Measurements from ENCODE around the gene TMCC1. TPM values are rescaled to one million over a fixed set of nuclear protein-coding genes. Genes with fewer than 3 reads are reported as not detected.

The TMCC1 gene
- total RNA-seq, 1 donor from 2014 or later, result 28.0 TPM

- Histone ChIP-seq H3K36me3 (ENCODE audit: control insufficient read depth, insufficient read depth, low read length) (no peaks in the 10 kb centered on the region), H3K4me3 (ENCODE audit: low read depth, low read length) (no peak overlapping the region), H3K27me3 (ENCODE audit: control insufficient read depth, insufficient read depth, low read length) (no peaks in the 10 kb centered on the region)
- no peak for TF ChIP-seq CTCF (IDR thresholded peaks at IDR 0.05; ENCODE audit: insufficient read depth, low read length, poor library complexity, severe bottlenecking)
- no peak for DNase-seq (ENCODE audit: low read depth)
Measured at GRCh38 chr3:129624347-129625071, 269.0 kb downstream of the TMCC1 start.

GRCh38 chr3:129623447-129624118 is 269.9 kb downstream of the TMCC1 start:
- DNase-seq (ENCODE audit: low read depth), result no peak
- no peak for TF ChIP-seq CTCF (IDR thresholded peaks at IDR 0.05; ENCODE audit: insufficient read depth, low read length, poor library complexity, severe bottlenecking)
- no peak overlapping the region for H3K4me3 ChIP-seq (ENCODE audit: low read depth, low read length)
- H3K27me3 ChIP-seq (ENCODE audit: control insufficient read depth, insufficient read depth, low read length), result no peaks in the 10 kb centered on the region
- H3K36me3 ChIP-seq (ENCODE audit: control insufficient read depth, insufficient read depth, low read length), result no peaks in the 10 kb centered on the region

GRCh38 chr3:129622933-129623332 is 270.6 kb downstream of the TMCC1 start:
- H3K36me3 ChIP-seq (ENCODE audit: control insufficient read depth, insufficient read depth, low read length), result no peaks in the 10 kb centered on the region
- TF ChIP-seq CTCF (IDR thresholded peaks at IDR 0.05; ENCODE audit: insufficient read depth, low read length, poor library complexity, severe bottlenecking), result no peak
- no peak for DNase-seq (ENCODE audit: low read depth)

GRCh38 chr3:129622226-129622874 is 271.2 kb downstream of the TMCC1 start:
- no peak for DNase-seq (ENCODE audit: low read depth)
- no peaks in the 10 kb centered on the region for H3K36me3 ChIP-seq (ENCODE audit: control insufficient read depth, insufficient read depth, low read length)

More at GRCh38 chr3:129622933-129623332, 270.6 kb downstream of the TMCC1 start:
- no peaks in the 10 kb centered on the region for H3K27me3 ChIP-seq (ENCODE audit: control insufficient read depth, insufficient read depth, low read length)
- no peak overlapping the region for H3K4me3 ChIP-seq (ENCODE audit: low read depth, low read length)

GRCh38 chr3:129621626-129622225 is 271.8 kb downstream of the TMCC1 start:
- TF ChIP-seq CTCF (IDR thresholded peaks at IDR 0.05; ENCODE audit: insufficient read depth, low read length, poor library complexity, severe bottlenecking), result no peak
- Histone ChIP-seq H3K36me3 (ENCODE audit: control insufficient read depth, insufficient read depth, low read length) (no peaks in the 10 kb centered on the region), H3K27me3 (ENCODE audit: control insufficient read depth, insufficient read depth, low read length) (no peaks in the 10 kb centered on the region), H3K4me3 (ENCODE audit: low read depth, low read length) (no peak overlapping the region)
- no peak for DNase-seq (ENCODE audit: low read depth)

More at GRCh38 chr3:129622226-129622874, 271.2 kb downstream of the TMCC1 start:
- no peak for TF ChIP-seq CTCF (IDR thresholded peaks at IDR 0.05; ENCODE audit: insufficient read depth, low read length, poor library complexity, severe bottlenecking)
- no peaks in the 10 kb centered on the region for H3K27me3 ChIP-seq (ENCODE audit: control insufficient read depth, insufficient read depth, low read length)
- H3K4me3 ChIP-seq (ENCODE audit: low read depth, low read length), result no peak overlapping the region
